ENCODE measurements around the gene MYO1C. TPM values are rescaled to one million over a fixed set of nuclear protein-coding genes. Genes with fewer than 3 reads are reported as not detected.
A peak's percentile ranks its signal among the peaks of the same experiment; 100 is the strongest.
"Not testable (repeated sequence)": the region's sequence is repeated elsewhere in the genome, so short reads cannot be mapped to it uniquely, and the experiment has no call there.

Gene MYO1C
- total RNA-seq, 1 donor from 2014 or later: 134 TPM

GRCh38 chr17:1435326-1435725 is 57.2 kb downstream of the MYO1C start:
- DNase-seq (ENCODE audit: low read depth in 2 of 2): no peak

DNA sequence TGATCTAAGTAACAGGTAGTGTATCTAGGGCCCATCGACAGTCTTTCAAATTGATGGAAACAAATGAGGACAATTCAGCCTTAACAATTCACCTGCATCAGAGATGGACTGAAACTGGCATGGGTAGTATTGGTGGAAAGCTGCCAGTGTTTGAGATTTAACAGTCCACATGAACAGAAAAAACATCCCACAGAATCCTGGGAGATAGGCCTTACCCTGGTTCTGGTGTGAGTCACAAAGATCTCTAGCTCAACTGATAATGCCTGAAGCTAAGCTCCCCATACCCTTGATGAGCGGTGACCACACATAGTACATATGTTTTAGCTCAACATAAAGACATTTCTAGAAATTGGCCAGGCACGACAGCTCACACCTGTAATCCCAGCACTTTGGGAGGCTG is 58.3 kb downstream of the MYO1C start:
- DNase-seq (ENCODE audit: low read depth in 2 of 2): no peak

- DNase-seq (ENCODE audit: low read depth in 2 of 2): no peak
Measured at GRCh38 chr17:1431631-1432104, 60.8 kb downstream of the MYO1C start.

DNA sequence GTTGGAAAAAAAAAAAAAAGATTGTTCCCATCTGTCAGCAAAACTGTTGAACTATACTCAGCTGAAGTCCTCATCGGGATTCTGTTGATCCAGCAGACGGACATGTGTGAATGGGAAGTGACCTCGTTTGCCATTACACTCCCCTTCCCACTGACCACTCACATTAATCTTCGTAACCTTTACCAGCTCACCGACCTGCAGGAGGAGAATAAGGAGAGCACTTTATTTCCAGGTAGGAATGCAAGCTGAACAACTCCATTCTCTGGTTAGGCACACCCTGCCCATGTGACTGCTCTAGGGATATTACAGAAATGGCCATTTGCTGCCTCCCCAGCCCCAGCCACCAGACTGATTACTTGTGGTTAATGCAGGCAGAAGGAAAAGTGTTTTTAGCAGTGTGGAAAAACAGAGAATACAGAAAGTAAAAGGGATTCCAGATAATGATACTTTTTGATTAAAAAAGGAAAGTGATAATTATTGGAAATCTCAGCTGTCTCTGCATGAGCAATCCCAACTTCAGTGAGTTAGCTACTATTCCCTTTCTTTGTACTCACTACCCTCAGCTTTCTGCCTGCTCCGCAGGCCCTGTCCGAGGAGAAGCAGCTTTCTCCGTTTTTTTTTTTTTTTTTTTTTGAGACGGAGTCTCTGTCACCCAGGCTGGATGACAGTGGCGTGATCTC is 68.9 kb downstream of the MYO1C start:
- peak; percentile 16 to 69 for DNase-seq (ENCODE audit: low read depth in 2 of 2)

GRCh38 chr17:1422885-1423284 is 69.6 kb downstream of the MYO1C start:
- DNase-seq (ENCODE audit: low read depth in 2 of 2): peak; percentile 95 to 97

- no peak for DNase-seq (ENCODE audit: low read depth in 2 of 2)
Measured at GRCh38 chr17:1421470-1421869, 71.0 kb downstream of the MYO1C start.

GRCh38 chr17:1420981-1421380 is 71.5 kb downstream of the MYO1C start:
- no peak for DNase-seq (ENCODE audit: low read depth in 2 of 2)

DNA sequence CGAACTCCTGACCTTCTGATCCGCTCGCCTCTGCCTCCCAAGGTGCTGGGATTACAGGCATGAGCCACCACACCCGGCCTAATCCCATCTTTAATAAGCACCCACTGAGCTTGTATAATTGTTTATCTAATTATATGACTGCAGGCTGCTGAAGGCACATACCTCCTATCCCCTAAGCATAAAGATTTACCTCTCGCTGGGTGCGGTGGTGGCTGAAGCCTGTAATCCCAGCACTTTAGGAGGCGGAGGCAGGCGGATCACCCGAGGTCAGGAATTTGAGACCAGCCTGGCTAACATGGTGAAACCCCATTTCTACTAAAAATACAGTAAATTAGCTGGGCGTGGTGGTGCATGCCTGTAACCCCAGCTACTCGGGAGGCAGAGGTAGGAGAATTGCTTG is 72.3 kb downstream of the MYO1C start:
- no peak for DNase-seq (ENCODE audit: low read depth in 2 of 2)

GRCh38 chr17:1418476-1418875 is 74.0 kb downstream of the MYO1C start:
- not testable (repeated sequence) for DNase-seq (ENCODE audit: low read depth in 2 of 2)

DNA sequence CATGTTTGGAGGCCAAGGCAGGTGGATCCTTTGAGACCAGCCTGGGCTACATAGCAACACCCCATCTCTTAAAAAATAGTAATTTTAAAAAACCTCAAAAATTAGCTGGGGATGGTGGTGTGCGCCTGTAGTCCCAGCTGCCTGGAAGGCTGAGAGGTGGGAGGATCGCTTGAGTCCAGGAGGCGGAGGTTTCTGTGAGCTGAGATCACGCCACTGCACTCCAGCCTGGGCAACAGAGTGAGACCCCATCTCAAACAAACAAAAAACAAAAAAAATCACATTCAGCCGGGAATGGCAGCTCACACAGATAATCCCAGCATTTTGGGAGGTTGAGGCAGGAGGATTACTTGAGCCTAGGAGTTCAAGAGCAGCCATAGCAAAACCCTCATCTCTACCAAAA is 76.1 kb downstream of the MYO1C start:
- no peak for DNase-seq (ENCODE audit: low read depth in 2 of 2)

GRCh38 chr17:1414634-1415033 is 77.9 kb downstream of the MYO1C start:
- no peak for DNase-seq (ENCODE audit: low read depth in 2 of 2)

Other genes with a start within 250 kb of the MYO1C start
- not detected in 2 replicates for gene BHLHA9, start 222.2 kb downstream of the MYO1C start, total RNA-seq
- not detected in 2 replicates for gene TRARG1, start 213.0 kb downstream of the MYO1C start, total RNA-seq
- gene YWHAE, start 92.5 kb downstream of the MYO1C start, total RNA-seq: 302 and 318 TPM in 2 replicates
- gene CRK, start 36.5 kb downstream of the MYO1C start, total RNA-seq: 81.7 and 95.8 TPM in 2 replicates
- gene INPP5K, start 23.9 kb upstream of the MYO1C start, total RNA-seq: 47.3 and 47.8 TPM in 2 replicates
- 14.6 and 17.1 TPM in 2 replicates for gene PITPNA, start 70.1 kb upstream of the MYO1C start, total RNA-seq
- gene SLC43A2, start 136.1 kb upstream of the MYO1C start, total RNA-seq: 10.9 and 28.2 TPM in 2 replicates
- gene SCARF1, start 153.0 kb upstream of the MYO1C start, total RNA-seq: 68.0 and 92.1 TPM in 2 replicates
- 10.5 and 12.5 TPM in 2 replicates for gene RILP, start 157.2 kb upstream of the MYO1C start, total RNA-seq
- gene PRPF8, start 192.2 kb upstream of the MYO1C start, total RNA-seq: 63.5 and 69.5 TPM in 2 replicates
- 0.87 and 1.2 TPM in 2 replicates for gene TLCD2, start 217.7 kb upstream of the MYO1C start, total RNA-seq
- 8.3 and 12.7 TPM in 2 replicates for gene WDR81, start 232.0 kb upstream of the MYO1C start, total RNA-seq

Measured in lung microvascular endothelial cell (primary cell).